Keratinocyte (primary cell): ENCODE data around the gene PHACTR1. TPM values are rescaled to one million over a fixed set of nuclear protein-coding genes. Genes with fewer than 3 reads are reported as not detected.

Experiments
- DNase-seq: peaks from one replicate; pipeline ENCODE4 v3.0.0-alpha.2; 2011; ENCODE audit warnings: low read depth, missing footprints, low spot score
- FAIRE-seq: peaks from 2 replicates; lab custom pipeline; 2011; peaks lifted over from hg19 to GRCh38; lab: Jason Lieb, UNC
- H2AFZ ChIP-seq: 2 replicates; pipeline ENCODE4 v1.6.0; 2012; ENCODE audit warnings: low read length, control low read depth, inconsistent platforms; ENCODE audit not compliant: control insufficient read depth
- H3K27ac ChIP-seq: 2 replicates; pipeline ENCODE4 v1.5.1; 2011; ENCODE audit warnings: low read length; ENCODE audit not compliant: control insufficient read depth, insufficient read depth
- H3K27me3 ChIP-seq: 3 replicates; pipeline ENCODE4 v1.6.0; 2011; ENCODE audit warnings: low read length; ENCODE audit not compliant: control insufficient read depth, insufficient read depth; ENCODE audit errors: extremely low read depth
- H3K36me3 ChIP-seq, 2 experiments: 2 replicates in 1 of 2; 3 replicates in 1 of 2; pipeline ENCODE4 v1.5.1; 2011; ENCODE audit warnings: low read length in 2 of 2, mild to moderate bottlenecking in 1 of 2; ENCODE audit not compliant: control insufficient read depth in 2 of 2, insufficient read depth in 2 of 2; ENCODE audit errors: extremely low read depth in 1 of 2
- H3K4me1 ChIP-seq: 3 replicates; pipeline ENCODE4 v1.5.1; 2011; ENCODE audit warnings: low read length; ENCODE audit not compliant: control insufficient read depth, insufficient read depth; ENCODE audit errors: extremely low read depth
- H3K4me2 ChIP-seq: 3 replicates; pipeline ENCODE4 v1.6.0; 2011; ENCODE audit warnings: low read depth, low read length; ENCODE audit not compliant: control insufficient read depth, insufficient read depth; ENCODE audit errors: extremely low read depth
- H3K4me3 ChIP-seq, 3 experiments: fragments of 200-600 bp in 1 of 3; sonication (generic) in 1 of 3; 2 replicates in 2 of 3; 3 replicates in 1 of 3; pipeline ENCODE4 v1.5.1; 2011 to 2016; ENCODE audit warnings: low read length in 3 of 3, mild to moderate bottlenecking in 3 of 3, control low read depth in 2 of 3, inconsistent platforms in 1 of 3, low read depth in 1 of 3, mixed read lengths in 1 of 3, mixed run types in 1 of 3, moderate library complexity in 1 of 3; ENCODE audit not compliant: control insufficient read depth in 2 of 3, insufficient read depth in 2 of 3; ENCODE audit errors: extremely low read depth in 1 of 3
- H3K79me2 ChIP-seq: 2 replicates; pipeline ENCODE4 v1.6.0; 2012; ENCODE audit warnings: low read length; ENCODE audit not compliant: control insufficient read depth, insufficient read depth
- H3K9ac ChIP-seq: 3 replicates; pipeline ENCODE4 v1.6.0; 2011; ENCODE audit warnings: low read length; ENCODE audit not compliant: control insufficient read depth, insufficient read depth; ENCODE audit errors: extremely low read depth
- H3K9me1 ChIP-seq: 3 replicates; pipeline ENCODE4 v1.6.0; 2011; ENCODE audit warnings: low read length; ENCODE audit not compliant: control insufficient read depth, insufficient read depth; ENCODE audit errors: extremely low read depth
- H3K9me3 ChIP-seq: 2 replicates; pipeline ENCODE4 v1.5.1; 2012; ENCODE audit warnings: low read depth, low read length; ENCODE audit not compliant: control insufficient read depth
- H4K20me1 ChIP-seq: 3 replicates; pipeline ENCODE4 v1.6.0; 2011; ENCODE audit warnings: low read length; ENCODE audit not compliant: control insufficient read depth, insufficient read depth; ENCODE audit errors: extremely low read depth
- CTCF ChIP-seq, 3 experiments: IDR thresholded peaks in 1 of 3; conservative IDR thresholded peaks in 1 of 3; optimal IDR thresholded peaks in 1 of 3; 2 replicates in 2 of 3; 3 replicates in 1 of 3; pipeline versions ENCODE3 to v1.5.1; 2011; ENCODE audit warnings: low read length in 3 of 3, mild to moderate bottlenecking in 3 of 3, moderate library complexity in 2 of 3, control low read depth in 1 of 3, inconsistent platforms in 1 of 3; ENCODE audit not compliant: insufficient read depth in 2 of 3; ENCODE audit errors: extremely low read depth in 1 of 3
- EZH2 ChIP-seq: IDR thresholded peaks from one replicate; pipeline ENCODE4 v1.6.1; 2012; ENCODE audit warnings: inconsistent platforms, mild to moderate bottlenecking, low read length, moderate library complexity
- dilution Hi-C: fragments of 300-500 bp; cut with MboI; formaldehyde crosslinking; loops from one replicate; pipeline ENCODE4 v1.7.0; 2020; ENCODE audit warnings: low sequenced_read_pairs; ENCODE audit not compliant: extremely low pct_ligation_motif_present
- polyA plus RNA-seq, 5 experiments: library from polyadenylated mRNA; depleted of rRNA in 3 of 5; stranded (reverse) in 3 of 5; stranded (forward) in 1 of 5; unstranded in 1 of 5; fragments of >200 nt; gene quantifications; 1 replicate in 1 of 5; 2 replicates in 3 of 5; 3 replicates in 1 of 5; pipeline versions ENCODE4 v1.2.1 to v1.2.3, GENCODE V29; 2011 to 2012; ENCODE audit warnings: missing spikeins in 2 of 5, low read depth in 1 of 5, low replicate concordance in 1 of 5

PHACTR1 gene
- polyA plus RNA-seq, 1 donor (not counting 4 experiments of a cell fraction or from before 2014, with no cell fraction given), result 0.22 TPM

GRCh38 chr6:12717356-12717755 lies 789 bp downstream of the PHACTR1 start:
- H3K9me3 ChIP-seq, result no peaks in the 10 kb centered on the region
- no peak overlapping the region for H2AFZ ChIP-seq
- no peak overlapping the region for H3K27ac ChIP-seq
- DNase-seq (no peak), FAIRE-seq (no peak)
- no peaks in the 10 kb centered on the region for H3K36me3 ChIP-seq
- dilution Hi-C loops, result no loop called here
- H3K9ac ChIP-seq, result no peak overlapping the region
- no peaks in the 10 kb centered on the region for H3K4me1 ChIP-seq
- no peaks in the 10 kb centered on the region for H3K9me1 ChIP-seq
- no peak overlapping the region for H3K4me2 ChIP-seq
- no peak overlapping the region for H3K4me3 ChIP-seq
- no peaks in the 10 kb centered on the region for H4K20me1 ChIP-seq
- no peak for TF ChIP-seq CTCF (optimal IDR thresholded peaks at IDR 0.05 in 1 of 3, IDR thresholded peaks at IDR 0.05 in 1 of 3, conservative IDR thresholded peaks at IDR 0.05 in 1 of 3; ENCODE audit: extremely low read depth in 1 of 3, insufficient read depth in 2 of 3, low read length in 3 of 3)
- no peak for TF ChIP-seq EZH2
- no peaks in the 10 kb centered on the region for H3K79me2 ChIP-seq
- H3K27me3 ChIP-seq, result peaks cover 23% of the 10 kb centered on the region

GRCh38 chr6:12718015-12718414 lies 1.4 kb downstream of the PHACTR1 start:
- peaks cover 20% of the 10 kb centered on the region for H3K27me3 ChIP-seq
- no peak for DNase-seq
- dilution Hi-C loops, result no loop called here

More at GRCh38 chr6:12718015-12718414, 1.4 kb downstream of the PHACTR1 start:
- FAIRE-seq, result no peak
- peak overlapping the region; percentile 9 for H3K4me2 ChIP-seq
- TF ChIP-seq EZH2, result no peak
- no peak for TF ChIP-seq CTCF (optimal IDR thresholded peaks at IDR 0.05 in 1 of 3, IDR thresholded peaks at IDR 0.05 in 1 of 3, conservative IDR thresholded peaks at IDR 0.05 in 1 of 3; ENCODE audit: extremely low read depth in 1 of 3, insufficient read depth in 2 of 3, low read length in 3 of 3)
- no peaks in the 10 kb centered on the region for H4K20me1 ChIP-seq
- no peak overlapping the region for H3K9ac ChIP-seq
- no peak overlapping the region for H3K4me3 ChIP-seq
- no peaks in the 10 kb centered on the region for H3K36me3 ChIP-seq
- H3K9me3 ChIP-seq, result no peaks in the 10 kb centered on the region
- H3K27ac ChIP-seq, result no peak overlapping the region
- H3K9me1 ChIP-seq, result no peaks in the 10 kb centered on the region
- H2AFZ ChIP-seq, result no peak overlapping the region
- H3K79me2 ChIP-seq, result no peaks in the 10 kb centered on the region
- H3K4me1 ChIP-seq, result no peaks in the 10 kb centered on the region
